MM.1S (cell line): ENCODE measurements around the gene PP2D1.

ENCODE experiments used
- DNase-seq: peaks from one replicate; pipeline ENCODE4 v3.0.0-alpha.2; 2015
- H2AFZ ChIP-seq: fragments of 300-600 bp; sonication (generic); 2 replicates; pipeline ENCODE4 v1.6.0; 2016; ENCODE audit warnings: antibody characterized with exemption, low read length
- H3F3A ChIP-seq: fragments of 300-600 bp; sonication (generic); 2 replicates; pipeline ENCODE4 v1.6.1; 2016; ENCODE audit warnings: mild to moderate bottlenecking, antibody characterized with exemption, low read length, moderate library complexity, mixed read lengths; ENCODE audit not compliant: insufficient read depth
- H3K27ac ChIP-seq: fragments of 300-600 bp; sonication (generic); 2 replicates; pipeline ENCODE4 v1.5.1; 2016; ENCODE audit warnings: mild to moderate bottlenecking, low read length
- H3K27me3 ChIP-seq: fragments of 300-600 bp; sonication (generic); replicated peaks from 2 replicates; pipeline ENCODE4 v1.6.0; 2016; ENCODE audit warnings: low read length; ENCODE audit not compliant: insufficient read depth
- H3K36me3 ChIP-seq: fragments of 300-600 bp; sonication (generic); replicated peaks from 2 replicates; pipeline ENCODE4 v1.6.1; 2016; ENCODE audit warnings: mild to moderate bottlenecking, low read length, mixed read lengths; ENCODE audit not compliant: insufficient read depth
- H3K4me1 ChIP-seq: fragments of 300-600 bp; sonication (generic); 2 replicates; pipeline ENCODE4 v1.6.1; 2016; ENCODE audit warnings: low read length, mixed read lengths
- H3K4me2 ChIP-seq: fragments of 300-600 bp; sonication (generic); 2 replicates; pipeline ENCODE4 v1.6.0; 2016; ENCODE audit warnings: low read depth, low read length
- H3K4me3 ChIP-seq: fragments of 300-600 bp; sonication (generic); 2 replicates; pipeline ENCODE4 v1.5.1; 2016; ENCODE audit warnings: low read length, mixed read lengths
- H3K79me2 ChIP-seq: fragments of 300-600 bp; sonication (generic); 2 replicates; pipeline ENCODE4 v1.6.1; 2016; ENCODE audit warnings: mixed run types, low read length, mixed read lengths
- H3K9ac ChIP-seq: fragments of 300-600 bp; sonication (generic); 2 replicates; pipeline ENCODE4 v1.6.1; 2016; ENCODE audit warnings: low read length, mixed read lengths
- H3K9me2 ChIP-seq: fragments of 300-600 bp; sonication (generic); replicated peaks from 2 replicates; pipeline ENCODE4 v1.6.1; 2016; ENCODE audit warnings: mild to moderate bottlenecking, low read length, mixed read lengths; ENCODE audit not compliant: insufficient read depth
- H3K9me3 ChIP-seq: fragments of 300-600 bp; sonication (generic); replicated peaks from 2 replicates; pipeline ENCODE4 v1.6.1; 2016; ENCODE audit warnings: mild to moderate bottlenecking, low read length, mixed read lengths; ENCODE audit not compliant: insufficient read depth
- H4K20me1 ChIP-seq: fragments of 300-600 bp; sonication (generic); 2 replicates; pipeline ENCODE4 v1.6.1; 2016; ENCODE audit warnings: mild to moderate bottlenecking, low read length, moderate library complexity, mixed read lengths; ENCODE audit not compliant: insufficient read depth
- CTCF ChIP-seq: fragments of 300-600 bp; sonication (generic); IDR thresholded peaks from 2 replicates; pipeline ENCODE4 v1.5.1; 2016; ENCODE audit warnings: antibody characterized with exemption, low read length, mixed read lengths
- EZH2 ChIP-seq: fragments of 300-600 bp; sonication (generic); optimal IDR thresholded peaks from 2 replicates; pipeline ENCODE3; 2017; ENCODE audit warnings: low read depth, mild to moderate bottlenecking, antibody characterized with exemption, low read length, mixed read lengths
- EZH2phosphoT487 ChIP-seq: fragments of 300-600 bp; sonication (generic); IDR thresholded peaks from 2 replicates; pipeline ENCODE4 v1.6.1; 2018; ENCODE audit warnings: antibody characterized with exemption, low read length

PP2D1 gene

GRCh38 chr3:19946832-19947548 is 65.1 kb downstream of the PP2D1 start, which contains the start of gene RAB5A:
Gene RAB5A, plus strand, starts transcription at chr3:19947097. Its CDS starts 3,802 bp downstream, at chr3:19950899.
- TF ChIP-seq EZH2phosphoT487 = no peak
- no peak for TF ChIP-seq CTCF
- no peak for TF ChIP-seq EZH2
- Histone ChIP-seq H3K9me3 (no peaks in the 10 kb centered on the region), H3K9ac (peak within 1 kb of the TSS; percentile 96), H3K4me2 (peak within 1 kb of the TSS; percentile 85), H3K4me3 (peak within 1 kb of the TSS; percentile 95), H3F3A (peaks cover 16% of the 10 kb centered on the region), H2AFZ (peak within 1 kb of the TSS; percentile 96), H3K36me3 (no peaks in the 10 kb centered on the region; the same call in 1 of the 2 replicates), H4K20me1 (peaks cover 17% of the 10 kb centered on the region; the same call in 1 of the 2 replicates), H3K79me2 (peaks cover 48% of the 10 kb centered on the region), H3K4me1 (peaks cover 17% of the 10 kb centered on the region), H3K27me3 (no peaks in the 10 kb centered on the region), H3K9me2 (no peaks in the 10 kb centered on the region), H3K27ac (peak within 1 kb of the TSS; percentile 94)
- peak; percentile 98 for DNase-seq

GRCh38 chr3:19945969-19946831 is 65.9 kb downstream of the PP2D1 start:
- H3K9ac ChIP-seq = peak overlapping the region; percentile 96
- H4K20me1 ChIP-seq = peaks cover 17% of the 10 kb centered on the region; the same call in 1 of the 2 replicates
- peak; percentile 37 for DNase-seq
- H3K4me1 ChIP-seq = peaks cover 17% of the 10 kb centered on the region
- H3K4me2 ChIP-seq = peak overlapping the region; percentile 83
- no peaks in the 10 kb centered on the region; the same call in 1 of the 2 replicates for H3K36me3 ChIP-seq
- no peaks in the 10 kb centered on the region for H3K27me3 ChIP-seq
- no peaks in the 10 kb centered on the region for H3K9me2 ChIP-seq
- TF ChIP-seq EZH2 = no peak
- TF ChIP-seq CTCF = no peak
- no peak for TF ChIP-seq EZH2phosphoT487
- peaks cover 16% of the 10 kb centered on the region for H3F3A ChIP-seq
- H3K79me2 ChIP-seq = peaks cover 41% of the 10 kb centered on the region
- H3K9me3 ChIP-seq = no peaks in the 10 kb centered on the region
- peak overlapping the region; percentile 96 for H2AFZ ChIP-seq
- peak overlapping the region; percentile 95 for H3K4me3 ChIP-seq
- peak overlapping the region; percentile 94 for H3K27ac ChIP-seq

GRCh38 chr3:19945534-19945933 is 66.5 kb downstream of the PP2D1 start:
- no peaks in the 10 kb centered on the region for H3K27me3 ChIP-seq
- DNase-seq = no peak
- peaks cover 16% of the 10 kb centered on the region; the same call in 1 of the 2 replicates for H4K20me1 ChIP-seq
- H3K9me2 ChIP-seq = no peaks in the 10 kb centered on the region
- no peaks in the 10 kb centered on the region for H3K9me3 ChIP-seq
- no peak overlapping the region for H2AFZ ChIP-seq
- H3K4me1 ChIP-seq = peaks cover 17% of the 10 kb centered on the region
- peaks cover 34% of the 10 kb centered on the region for H3K79me2 ChIP-seq
- H3K27ac ChIP-seq = no peak overlapping the region
- H3K36me3 ChIP-seq = no peaks in the 10 kb centered on the region; the same call in 1 of the 2 replicates
- H3F3A ChIP-seq = peaks cover 16% of the 10 kb centered on the region
- H3K4me3 ChIP-seq = no peak overlapping the region
- peak overlapping the region; percentile 83; the same call in 1 of the 2 replicates for H3K4me2 ChIP-seq
- no peak for TF ChIP-seq EZH2phosphoT487
- no peak for TF ChIP-seq CTCF
- TF ChIP-seq EZH2 = no peak
- no peak overlapping the region for H3K9ac ChIP-seq
